HG02763 (cell line): ENCODE results near the gene SLC16A3.
"Not testable (repeated sequence)": the region's sequence is repeated elsewhere in the genome, so short reads cannot be mapped to it uniquely, and the experiment has no call there.

Experiments
- ATAC-seq: cut with Tn5 transposase; IDR thresholded peaks from one replicate; pipeline ENCODE4 v1.9.1; 2021; ENCODE audit warnings: mild to moderate bottlenecking, moderate library complexity; ENCODE audit not compliant: unreplicated experiment

SLC16A3 gene

GRCh38 chr17:82228842-82229697, at the start of gene SLC16A3:
TSS of gene SLC16A3 (plus strand) at chr17:82229042. CDS start at chr17:82236009, 6,967 bp downstream.
- ATAC-seq: peak; percentile 42

- no peak for ATAC-seq
These were observed 49.4 kb upstream of the SLC16A3 start for GRCh38 chr17:82179412-82179811.

- no peak for ATAC-seq
These were observed 48.8 kb upstream of the SLC16A3 start for GRCh38 chr17:82179946-82180475.

DNA sequence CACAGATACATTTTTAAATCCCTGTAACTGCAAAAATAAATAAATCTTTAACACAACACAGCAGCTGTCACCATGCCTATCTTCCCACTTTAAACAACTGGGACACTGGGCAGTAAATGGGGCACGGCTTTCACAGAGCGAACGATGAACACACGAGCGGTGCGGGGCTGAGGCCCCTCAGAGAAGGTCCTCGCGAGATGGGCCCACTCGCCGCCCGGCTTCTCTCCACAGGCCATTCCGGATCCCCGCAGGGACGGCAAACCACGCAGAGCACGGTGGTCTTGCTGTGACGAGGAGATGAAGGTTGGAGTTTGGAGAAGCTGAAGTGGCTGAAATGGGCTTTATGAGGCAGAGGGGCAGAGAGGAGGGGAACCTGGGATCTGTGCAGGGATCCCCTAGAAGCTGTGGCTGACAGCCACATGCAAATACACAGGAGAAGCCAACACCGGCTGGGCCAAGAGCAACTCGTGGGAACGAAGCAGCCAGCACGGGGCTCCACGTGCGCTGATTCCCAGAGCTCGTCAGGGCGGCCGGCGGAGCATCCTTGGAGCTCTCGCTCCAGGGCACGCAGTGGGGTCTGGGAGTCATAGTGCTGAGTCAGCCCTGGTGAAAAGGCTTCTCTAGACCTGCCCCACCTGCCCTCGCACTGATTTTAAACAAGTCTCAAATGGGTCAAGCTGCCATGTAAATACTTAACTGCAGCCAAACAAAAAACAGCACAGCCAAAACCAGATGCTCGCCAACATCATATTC, 47.9 kb upstream of the SLC16A3 start:
- ATAC-seq: no peak

GRCh38 chr17:82184761-82185160, 44.1 kb upstream of the SLC16A3 start:
- no peak for ATAC-seq

DNA sequence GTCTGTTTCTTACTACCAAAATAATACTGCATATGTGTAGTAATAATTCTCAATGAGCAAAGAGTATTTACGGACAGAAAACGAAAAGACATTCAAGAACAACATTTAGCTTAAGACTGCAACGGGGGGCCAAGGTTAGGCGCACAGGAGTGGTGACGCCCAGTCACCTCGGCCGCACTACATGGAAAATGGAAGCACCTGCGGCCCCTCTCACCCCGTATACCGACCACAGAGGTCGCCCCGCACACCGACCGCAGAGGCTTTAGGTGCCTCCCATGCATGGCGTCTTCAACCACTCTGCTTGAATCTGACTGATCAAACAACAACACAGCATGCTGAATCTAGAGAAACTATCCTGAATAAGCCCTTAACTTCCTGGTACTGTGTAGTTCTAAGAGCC, 42.6 kb upstream of the SLC16A3 start:
- ATAC-seq: no peak

GRCh38 chr17:82187500-82187899, 41.3 kb upstream of the SLC16A3 start:
- no peak for ATAC-seq

DNA sequence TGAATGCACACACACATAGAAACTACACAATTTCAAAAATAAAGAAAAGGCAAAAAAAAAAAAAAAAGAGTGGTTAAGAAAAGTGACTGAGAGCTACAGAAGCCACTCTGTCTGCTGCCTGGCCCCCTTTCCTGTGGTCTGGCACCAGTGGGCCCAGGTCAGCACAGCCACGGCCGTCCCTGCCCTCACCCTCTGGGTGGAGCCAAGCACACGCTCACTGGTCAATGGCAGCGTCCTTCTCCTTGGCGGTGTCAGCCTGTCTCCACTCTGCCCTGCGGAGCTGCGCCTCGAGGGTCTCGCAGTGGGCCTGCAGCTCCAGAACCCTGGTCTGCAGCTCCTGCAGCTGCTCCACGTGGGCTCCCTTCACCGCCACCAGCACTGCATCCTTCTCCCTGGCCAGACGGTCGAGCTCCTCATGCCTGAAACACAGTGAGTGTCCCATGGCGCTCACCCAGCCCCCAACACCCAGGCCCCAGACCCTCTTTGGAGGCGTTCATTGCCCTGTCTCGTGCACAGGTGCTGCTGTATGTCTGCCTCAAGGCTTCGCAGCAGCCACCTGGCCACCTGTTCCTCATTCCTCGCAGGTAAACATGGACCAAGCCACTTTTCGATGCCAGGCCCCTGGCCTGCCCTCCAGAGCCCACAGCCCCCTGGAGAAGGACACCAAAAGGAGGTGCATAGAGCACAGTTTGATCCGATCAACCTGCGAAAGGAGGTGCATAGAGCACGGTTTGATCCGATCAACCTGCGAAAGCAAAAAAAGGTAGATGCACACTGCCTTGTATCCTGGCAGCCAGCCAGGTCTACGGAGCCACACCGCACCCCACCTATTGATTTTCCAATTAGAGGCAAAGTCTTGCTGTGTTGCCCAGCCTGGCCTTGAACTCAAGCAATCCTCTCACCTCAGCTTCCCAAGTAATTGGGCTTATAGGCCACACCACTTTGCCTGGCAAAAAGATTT, 40.6 kb upstream of the SLC16A3 start:
- ATAC-seq: no peak

GRCh38 chr17:82193050-82193449, 35.8 kb upstream of the SLC16A3 start:
- not testable (repeated sequence) for ATAC-seq

DNA sequence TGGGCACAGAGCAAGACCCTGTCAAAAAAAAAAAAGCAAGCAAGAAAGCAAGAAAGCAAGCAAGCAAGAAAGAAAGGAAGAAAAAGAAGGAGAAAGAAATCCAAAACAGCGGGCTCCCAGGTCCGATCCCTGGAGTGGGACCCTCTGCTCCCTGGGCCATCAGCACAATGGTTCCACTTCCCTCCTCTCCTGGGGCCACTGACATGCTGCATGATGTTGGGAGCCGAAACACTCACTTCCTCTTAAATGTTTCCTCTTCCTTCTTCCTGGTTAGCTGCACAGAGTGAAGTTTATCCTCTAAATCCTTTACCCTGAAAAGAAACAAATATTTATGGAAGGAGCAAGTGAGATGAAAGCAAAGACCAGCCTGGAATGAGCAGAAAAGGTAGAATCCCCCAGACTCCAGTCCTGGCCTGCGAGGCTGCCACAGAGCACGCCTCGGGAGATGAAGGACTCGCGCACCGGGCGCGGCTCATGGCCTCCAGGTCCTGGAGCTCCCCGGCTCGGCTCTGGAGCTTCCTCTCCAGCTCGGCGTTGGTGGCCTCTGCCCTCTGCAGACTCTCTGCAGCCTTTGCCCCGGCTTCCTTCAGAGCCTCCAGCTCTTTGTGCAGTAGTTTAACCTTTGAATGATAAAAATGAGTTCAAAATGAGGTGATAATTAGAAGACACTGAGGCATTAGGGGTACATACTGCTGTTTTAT, 35.2 kb upstream of the SLC16A3 start:
- ATAC-seq: no peak

- no peak for ATAC-seq
These were observed 34.1 kb upstream of the SLC16A3 start for GRCh38 chr17:82194765-82195164.

DNA sequence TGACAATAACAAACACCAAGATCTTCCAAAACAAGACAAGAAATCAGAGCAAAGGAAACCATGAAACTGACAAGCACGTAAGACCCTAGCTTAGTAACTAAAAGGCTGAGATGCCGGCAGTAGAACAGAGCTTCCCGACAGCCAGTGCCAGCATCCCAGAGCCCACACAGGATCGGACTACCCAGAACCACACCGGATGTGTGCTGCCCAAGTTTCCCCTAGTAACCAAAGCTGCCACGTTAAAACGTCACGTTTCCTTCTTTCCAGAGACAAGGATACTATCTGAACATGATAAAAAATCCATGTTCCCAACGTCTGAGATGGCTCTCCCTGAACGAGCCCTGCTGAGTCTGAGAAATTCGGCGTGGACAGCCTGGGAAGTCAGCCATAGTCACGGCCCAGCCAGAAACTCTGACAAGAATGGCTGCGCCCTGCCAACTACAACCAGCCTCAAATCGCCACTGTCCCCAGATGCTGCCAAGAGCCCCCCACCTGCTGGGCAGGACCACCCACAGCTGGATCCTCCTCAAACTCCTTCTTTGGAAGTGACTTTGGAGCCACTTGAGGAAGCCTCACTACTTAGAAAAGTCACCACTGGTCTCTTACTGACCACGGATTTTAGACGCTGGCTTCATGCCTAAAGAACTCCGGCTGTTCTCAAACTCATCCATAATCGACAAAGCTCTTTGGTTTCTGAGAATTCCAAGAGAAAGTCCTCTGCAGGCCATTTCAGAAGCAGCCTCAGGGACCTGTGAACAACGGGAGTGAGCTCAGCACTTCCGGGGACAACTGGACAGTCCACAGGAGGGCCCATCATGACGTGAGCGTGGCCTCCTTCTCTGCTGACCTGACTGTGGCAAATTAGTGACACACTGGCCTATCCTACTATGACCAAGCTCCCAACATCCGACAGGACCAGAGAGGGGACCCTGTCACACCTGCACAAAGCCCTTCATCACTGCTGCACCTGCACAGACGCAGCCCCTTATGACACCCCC, 32.9 kb upstream of the SLC16A3 start:
- no peak for ATAC-seq

GRCh38 chr17:82198092-82198491, 30.8 kb upstream of the SLC16A3 start:
- no peak for ATAC-seq

DNA sequence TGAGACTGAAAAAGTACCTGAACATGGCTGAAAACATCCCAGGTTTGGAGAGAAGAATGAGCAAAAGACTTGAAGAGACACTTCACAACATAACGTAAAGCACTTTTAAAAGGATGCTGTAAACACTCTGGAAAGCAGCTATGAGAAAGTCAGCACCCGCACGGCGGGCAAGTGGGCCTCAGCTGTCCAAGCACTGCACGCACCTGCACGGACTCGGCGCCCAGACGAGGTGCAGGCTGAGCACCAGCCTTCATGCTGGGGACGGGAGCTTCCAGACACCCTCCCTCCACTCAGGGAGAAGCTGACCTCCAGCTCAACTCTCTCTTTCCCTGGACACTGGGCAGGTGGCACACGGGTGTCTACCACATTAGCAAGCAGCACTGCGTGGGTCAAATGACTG, 29.3 kb upstream of the SLC16A3 start:
- ATAC-seq: no peak

GRCh38 chr17:82200135-82200534, 28.7 kb upstream of the SLC16A3 start:
- no peak for ATAC-seq

DNA sequence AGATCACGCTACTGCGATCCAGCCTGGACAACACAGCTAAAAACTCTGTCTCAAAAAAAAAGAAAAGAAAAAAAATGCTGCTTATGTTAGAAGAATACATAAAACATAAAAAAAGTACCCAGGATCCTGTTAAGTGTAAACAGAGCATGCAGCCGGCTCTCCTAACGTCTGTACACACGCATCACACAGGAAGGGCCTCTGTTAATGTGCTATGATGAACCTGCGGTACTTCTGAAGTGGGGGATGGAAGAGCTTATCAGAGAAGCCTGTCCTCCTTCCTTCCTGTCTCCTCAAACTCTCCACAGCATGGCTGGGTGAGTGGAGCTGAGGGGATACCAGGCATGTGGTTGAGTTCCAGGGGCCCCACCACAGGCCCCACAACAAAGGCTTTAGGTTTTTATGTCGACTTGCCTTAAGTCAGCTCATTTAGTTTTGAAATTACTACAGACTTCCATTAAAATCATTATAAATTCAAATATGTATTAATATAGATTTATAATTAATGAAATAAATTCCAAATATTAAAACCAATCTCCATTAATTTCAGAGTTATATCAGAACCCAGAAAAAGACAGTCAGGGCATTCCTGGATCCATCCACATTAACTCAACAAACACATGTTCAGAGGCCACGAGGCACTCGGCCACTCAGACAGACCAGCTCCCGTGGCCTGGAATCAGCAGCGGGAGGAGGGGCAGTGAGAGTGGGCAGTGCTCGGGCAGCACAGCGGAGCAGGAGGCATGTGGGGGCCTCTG, 27.9 kb upstream of the SLC16A3 start:
- no peak for ATAC-seq

DNA sequence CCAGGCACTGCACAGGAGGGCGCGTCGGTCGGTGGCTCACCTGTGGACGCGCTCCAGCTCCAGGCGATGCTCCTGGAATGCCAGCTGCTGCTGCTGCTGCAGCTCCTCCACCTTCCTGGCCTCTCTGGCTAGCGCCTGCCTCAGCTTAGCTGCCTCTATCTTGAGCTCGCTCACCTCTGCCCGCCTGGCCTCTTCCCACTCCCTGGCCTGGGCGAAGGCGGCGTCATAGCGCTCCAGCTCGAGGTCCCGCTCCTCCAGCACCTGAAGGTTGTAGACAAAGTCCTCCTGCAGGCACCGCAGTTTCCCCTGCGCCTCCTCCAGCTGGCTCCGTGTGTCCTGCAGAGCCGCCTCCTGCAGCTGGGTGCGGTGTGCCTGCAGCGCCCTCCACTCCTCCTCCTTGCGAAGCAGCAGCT, 27.3 kb upstream of the SLC16A3 start:
- ATAC-seq: no peak

GRCh38 chr17:82202981-82203380, 25.9 kb upstream of the SLC16A3 start:
- no peak for ATAC-seq
